HepG2 (cell line): Measurements from ENCODE around the gene CCDC195. TPM values are rescaled to one million over a fixed set of nuclear protein-coding genes. Genes with fewer than 3 reads are reported as not detected.

ENCODE experiments used
- ATAC-seq: fragments of 200-7000 bp; cut with Tn5 transposase; 3 replicates; pipeline ENCODE4 v1.9.1; 2020; ENCODE audit warnings: mild to moderate bottlenecking, moderate library complexity
- BruUV-seq: library from RNA; stranded (reverse); fragments of 400-500 nt; replicated peaks from 2 replicates; lab custom pipeline; 2021; lab: Mats Ljungman, UMichigan
- CTCF ChIA-PET: fragments of 300-600 bp; formaldehyde crosslinking; extraction: SDS; loops from one replicate; lab custom pipeline; 2021; ENCODE audit warnings: low total read pairs, inconsistent platforms, low intra/inter-chr PET ratio; lab: Yijun Ruan, JAX
- POLR2A ChIA-PET: fragments of 350-600 bp; sonication (Branson Sonifier 250); formaldehyde crosslinking; loops from one replicate; lab custom pipeline; 2020; ENCODE audit warnings: antibody characterized with exemption, inconsistent platforms; lab: Yijun Ruan, JAX
- DNase-seq: peaks from one replicate; pipeline ENCODE4 v3.0.0-alpha.2; 2015; ENCODE audit warnings: low spot score
- FAIRE-seq: peaks from 3 replicates; lab custom pipeline; 2011; peaks lifted over from hg19 to GRCh38; lab: Jason Lieb, UNC
- H2AFZ ChIP-seq: one replicate; pipeline ENCODE4 v1.6.1; 2011; ENCODE audit warnings: low read length, inconsistent platforms
- H3K27ac ChIP-seq: fragments of 300-600 bp; 3 replicates; pipeline ENCODE4 v1.8.0; 2011; ENCODE audit warnings: mixed run types, mild to moderate bottlenecking, mixed read lengths, low read length, inconsistent platforms; ENCODE audit not compliant: insufficient read depth; ENCODE audit errors: extremely low read length
- H3K27me3 ChIP-seq, 2 experiments: fragments of 200-600 bp in 1 of 2; 2 replicates in 1 of 2; 3 replicates in 1 of 2; pipeline versions ENCODE4 v1.6.0 to v1.8.0; 2011; ENCODE audit warnings: low read length in 2 of 2, mild to moderate bottlenecking in 2 of 2, moderate library complexity in 2 of 2, inconsistent platforms in 1 of 2; ENCODE audit not compliant: insufficient read depth in 2 of 2, control insufficient read depth in 1 of 2
- H3K36me3 ChIP-seq, 2 experiments: fragments of 200-600 bp in 1 of 2; replicated peaks in 1 of 2; 2 replicates in 1 of 2; 3 replicates in 1 of 2; pipeline versions ENCODE4 v1.5.1 to v1.8.0; 2011; ENCODE audit warnings: low read length in 2 of 2, inconsistent platforms in 1 of 2; ENCODE audit not compliant: insufficient read depth in 2 of 2, control insufficient read depth in 1 of 2
- H3K4me1 ChIP-seq: 2 replicates; pipeline ENCODE4 v1.5.1; 2012; ENCODE audit warnings: low read length, inconsistent platforms; ENCODE audit not compliant: insufficient read depth
- H3K4me2 ChIP-seq: 2 replicates; pipeline ENCODE4 v1.6.0; 2011; ENCODE audit warnings: low read depth, low read length, inconsistent platforms
- H3K4me3 ChIP-seq, 3 experiments: fragments of 200-600 bp in 1 of 3; sonication (generic), shearing (Covaris generic) in 1 of 3; replicated peaks in 1 of 3; 2 replicates each; pipeline ENCODE4 v1.5.1; 2011 to 2016; ENCODE audit warnings: low read length in 3 of 3, inconsistent platforms in 2 of 3, low read depth in 2 of 3, mild to moderate bottlenecking in 2 of 3, control low read depth in 1 of 3, mixed read lengths in 1 of 3; ENCODE audit not compliant: insufficient read depth in 1 of 3
- H3K79me2 ChIP-seq: one replicate; pipeline ENCODE4 v1.6.1; 2011; ENCODE audit warnings: low read length, inconsistent platforms; ENCODE audit not compliant: insufficient read depth
- H3K9ac ChIP-seq: 2 replicates; pipeline ENCODE4 v1.6.0; 2011; ENCODE audit warnings: mild to moderate bottlenecking, low read depth, low read length, inconsistent platforms; ENCODE audit not compliant: insufficient read depth
- H3K9me3 ChIP-seq: 2 replicates; pipeline ENCODE4 v1.5.1; 2012; ENCODE audit warnings: mild to moderate bottlenecking, low read length
- H4K20me1 ChIP-seq: 2 replicates; pipeline ENCODE4 v1.6.0; 2011; ENCODE audit warnings: inconsistent platforms, mild to moderate bottlenecking, low read length, moderate library complexity; ENCODE audit not compliant: insufficient read depth
- FOXJ3 ChIP-seq: sonication (generic); formaldehyde crosslinking; IDR thresholded peaks from 2 replicates; pipeline ENCODE4 v1.4.0; 2020; ENCODE audit warnings: missing genetic modification reagents, mild to moderate bottlenecking, borderline replicate concordance
- NR2F1 ChIP-seq, 2 experiments: fragments of 450-650 bp in 1 of 2; formaldehyde crosslinking in 1 of 2; IDR thresholded peaks; 2 replicates each; pipeline versions ENCODE4 v1.5.0 to v1.6.1; 2016 to 2020; ENCODE audit warnings: mild to moderate bottlenecking in 1 of 2, missing compliant biosample characterization in 1 of 2, missing genetic modification reagents in 1 of 2, moderate library complexity in 1 of 2
- SP5 ChIP-seq: IDR thresholded peaks from 2 replicates; pipeline ENCODE4 v1.6.1; 2016; ENCODE audit warnings: low read depth, borderline replicate concordance
- ZBTB1 ChIP-seq: sonication (generic); formaldehyde crosslinking; IDR thresholded peaks from 2 replicates; pipeline ENCODE4 v1.4.0; 2020; ENCODE audit warnings: missing genetic modification reagents, borderline replicate concordance
- ZBTB20 ChIP-seq: sonication (generic); formaldehyde crosslinking; IDR thresholded peaks from 2 replicates; pipeline ENCODE4 v1.8.1; 2023; ENCODE audit warnings: missing genetic modification reagents, low read depth, mild to moderate bottlenecking, borderline replicate concordance
- ZFAT ChIP-seq: sonication (generic); formaldehyde crosslinking; conservative IDR thresholded peaks from 2 replicates; pipeline ENCODE4 v1.8.1; 2023; ENCODE audit warnings: missing genetic modification reagents, inconsistent platforms
- ZFP36 ChIP-seq: fragments of 150-350 bp; IDR thresholded peaks from 2 replicates; pipeline ENCODE4 v1.6.1; 2018; ENCODE audit warnings: borderline replicate concordance, low read length, low read depth; ENCODE audit not compliant: partially characterized antibody
- ZMYM3 ChIP-seq: sonication (generic); formaldehyde crosslinking; IDR thresholded peaks from 2 replicates; pipeline ENCODE4 v1.5.1; 2020; ENCODE audit warnings: mild to moderate bottlenecking, missing genetic modification reagents
- ZNF17 ChIP-seq: sonication (generic); formaldehyde crosslinking; IDR thresholded peaks from 2 replicates; pipeline ENCODE4 v1.5.0; 2020; ENCODE audit warnings: mild to moderate bottlenecking, missing genetic modification reagents
- ZNF441 ChIP-seq: sonication (generic); formaldehyde crosslinking; IDR thresholded peaks from 2 replicates; pipeline ENCODE4 v1.7.0; 2021; ENCODE audit warnings: missing genetic modification reagents, borderline replicate concordance
- ZNF749 ChIP-seq: sonication (generic); formaldehyde crosslinking; IDR thresholded peaks from 2 replicates; pipeline ENCODE4 v1.8.0; 2022; ENCODE audit warnings: mild to moderate bottlenecking, missing genetic modification reagents, moderate library complexity, borderline replicate concordance
- ZNF788 ChIP-seq: sonication (generic); formaldehyde crosslinking; IDR thresholded peaks from 2 replicates; pipeline ENCODE4 v1.5.0; 2020; ENCODE audit warnings: mild to moderate bottlenecking, missing genetic modification reagents, borderline replicate concordance
- WGBS: methylation state at CpG from one replicate; pipeline ENCODE4 v1.1.6; 2017; ENCODE audit warnings: low lambda C conversion rate; 5-methylcytosine and 5-hydroxymethylcytosine counted together
- in situ Hi-C: cut with HindIII; loops from 2 replicates; pipeline ENCODE4 v1.10.0; 2017; ENCODE audit warnings: low pct_unique_long_range_greater_than_20kb; ENCODE audit not compliant: extremely low pct_ligation_motif_present
- intact Hi-C: fragments of 100-400 bp; cut with micrococcal nuclease; formaldehyde crosslinking; loops from one replicate; pipeline ENCODE4 v1.10.0; 2022; ENCODE audit not compliant: unreplicated experiment
- polyA plus RNA-seq, 8 experiments: library from polyadenylated mRNA; depleted of rRNA in 3 of 8; stranded (reverse) in 7 of 8; unstranded in 1 of 8; fragments of >200 nt; fragmentation: Illumina TruSeq in 4 of 8; extraction: Trizol in 4 of 8; gene quantifications; 2 replicates each; pipeline versions ENCODE4 v1.2.1 to v1.2.3, GENCODE V29; 2011 to 2016; ENCODE audit warnings: low read depth in 4 of 8, missing spikeins in 1 of 8, mixed read lengths in 1 of 8; ENCODE audit not compliant: insufficient read depth in 1 of 8
- total RNA-seq, 5 experiments: library from RNA; depleted of rRNA; stranded (reverse); fragments of >200 nt; fragmentation: Illumina TruSeq; extraction: Trizol; gene quantifications; 2 replicates each; pipeline ENCODE4 v1.2.3, GENCODE V29; 2016; ENCODE audit warnings: low read depth in 1 of 5
- TF ChIP-seq, protein P1 (sequence below): IDR thresholded peaks from 2 replicates; pipeline ENCODE4 v1.6.1; 2016
- TF ChIP-seq, protein P2 (sequence below): sonication (generic); formaldehyde crosslinking; IDR thresholded peaks from 2 replicates; pipeline ENCODE4 v1.4.0; 2020; ENCODE audit warnings: missing genetic modification reagents, mild to moderate bottlenecking, borderline replicate concordance
- TF ChIP-seq, protein P3 (sequence below): sonication (generic); formaldehyde crosslinking; conservative IDR thresholded peaks from 2 replicates; pipeline ENCODE4 v1.8.0; 2022; ENCODE audit warnings: missing genetic modification reagents
- TF ChIP-seq, protein P4 (sequence below): sonication (generic); formaldehyde crosslinking; IDR thresholded peaks from 2 replicates; pipeline ENCODE4 v1.5.0; 2020; ENCODE audit warnings: missing genetic modification reagents, mild to moderate bottlenecking, borderline replicate concordance

The CCDC195 gene
- total and polyA plus RNA-seq, 2 of the 13 experiments (the other 11 are each of a cell fraction or from before 2014, with no cell fraction given): not detected

DNA sequence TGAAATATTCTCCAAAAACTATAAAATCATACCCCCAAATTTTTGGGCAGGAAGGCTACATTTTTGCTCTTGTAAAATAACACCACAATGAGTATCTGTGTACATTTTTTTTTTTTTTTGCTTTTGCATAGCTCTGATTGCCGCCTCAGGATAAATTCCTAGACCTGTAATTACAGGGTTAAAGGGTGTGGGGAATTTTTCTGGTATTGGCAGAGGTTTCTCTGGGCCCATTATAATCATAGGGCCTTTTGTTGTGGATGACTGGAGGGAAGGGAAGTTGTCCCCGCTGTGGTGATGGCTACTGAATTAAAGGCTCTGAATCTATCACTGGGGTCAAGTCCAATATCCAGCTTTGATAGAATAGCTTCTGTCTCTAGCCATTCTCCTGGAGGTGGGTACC lies 26.6 kb downstream of the CCDC195 start:
- Histone ChIP-seq H3K9me3 (no peaks in the 10 kb centered on the region), H3K27ac (no peak overlapping the region), H3K4me2 (no peak overlapping the region), H3K9ac (no peak overlapping the region), H2AFZ (no peak overlapping the region), H4K20me1 (no peaks in the 10 kb centered on the region), H3K4me3 (no peak overlapping the region), H3K27me3 (no peaks in the 10 kb centered on the region), H3K4me1 (no peaks in the 10 kb centered on the region), H3K36me3 (no peaks in the 10 kb centered on the region), H3K79me2 (no peaks in the 10 kb centered on the region)
- no peak for DNase-seq
- BruUV-seq: no TSS peak
- ChIA-PET POLR2A (no interaction called here), CTCF (no interaction called here)
- 11% methylated on average over 2 of the region's 2 CpGs for WGBS
- ATAC-seq: no peak
- in situ Hi-C loops: no loop called here
- FAIRE-seq: no peak
- intact Hi-C loops: no loop called here
- TF ChIP-seq ZNF441 (no peak), ZBTB20 (no peak), ZNF17 (CRISPR knock-in tag) (no peak), SP5 (CRISPR knock-in tag) (no peak), ZBTB1 (CRISPR knock-in tag) (no peak), ZFAT (no peak), NR2F1 (CRISPR knock-in tag; IDR thresholded peaks at IDR 0.05) (no peak), ZNF749 (CRISPR knock-in tag) (no peak), FOXJ3 (CRISPR knock-in tag) (no peak), ZMYM3 (CRISPR knock-in tag) (no peak), ZFP36 (no peak), ZNF788 (no peak)
- TF ChIP-seq, protein P1, sequence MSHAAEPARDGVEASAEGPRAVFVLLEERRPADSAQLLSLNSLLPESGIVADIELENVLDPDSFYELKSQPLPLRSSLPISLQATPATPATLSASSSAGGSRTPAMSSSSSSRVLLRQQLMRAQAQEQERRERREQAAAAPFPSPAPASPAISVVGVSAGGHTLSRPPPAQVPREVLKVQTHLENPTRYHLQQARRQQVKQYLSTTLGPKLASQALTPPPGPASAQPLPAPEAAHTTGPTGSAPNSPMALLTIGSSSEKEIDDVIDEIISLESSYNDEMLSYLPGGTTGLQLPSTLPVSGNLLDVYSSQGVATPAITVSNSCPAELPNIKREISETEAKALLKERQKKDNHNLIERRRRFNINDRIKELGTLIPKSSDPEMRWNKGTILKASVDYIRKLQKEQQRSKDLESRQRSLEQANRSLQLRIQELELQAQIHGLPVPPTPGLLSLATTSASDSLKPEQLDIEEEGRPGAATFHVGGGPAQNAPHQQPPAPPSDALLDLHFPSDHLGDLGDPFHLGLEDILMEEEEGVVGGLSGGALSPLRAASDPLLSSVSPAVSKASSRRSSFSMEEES (CRISPR knock-in tag): no peak
- TF ChIP-seq, protein P2, sequence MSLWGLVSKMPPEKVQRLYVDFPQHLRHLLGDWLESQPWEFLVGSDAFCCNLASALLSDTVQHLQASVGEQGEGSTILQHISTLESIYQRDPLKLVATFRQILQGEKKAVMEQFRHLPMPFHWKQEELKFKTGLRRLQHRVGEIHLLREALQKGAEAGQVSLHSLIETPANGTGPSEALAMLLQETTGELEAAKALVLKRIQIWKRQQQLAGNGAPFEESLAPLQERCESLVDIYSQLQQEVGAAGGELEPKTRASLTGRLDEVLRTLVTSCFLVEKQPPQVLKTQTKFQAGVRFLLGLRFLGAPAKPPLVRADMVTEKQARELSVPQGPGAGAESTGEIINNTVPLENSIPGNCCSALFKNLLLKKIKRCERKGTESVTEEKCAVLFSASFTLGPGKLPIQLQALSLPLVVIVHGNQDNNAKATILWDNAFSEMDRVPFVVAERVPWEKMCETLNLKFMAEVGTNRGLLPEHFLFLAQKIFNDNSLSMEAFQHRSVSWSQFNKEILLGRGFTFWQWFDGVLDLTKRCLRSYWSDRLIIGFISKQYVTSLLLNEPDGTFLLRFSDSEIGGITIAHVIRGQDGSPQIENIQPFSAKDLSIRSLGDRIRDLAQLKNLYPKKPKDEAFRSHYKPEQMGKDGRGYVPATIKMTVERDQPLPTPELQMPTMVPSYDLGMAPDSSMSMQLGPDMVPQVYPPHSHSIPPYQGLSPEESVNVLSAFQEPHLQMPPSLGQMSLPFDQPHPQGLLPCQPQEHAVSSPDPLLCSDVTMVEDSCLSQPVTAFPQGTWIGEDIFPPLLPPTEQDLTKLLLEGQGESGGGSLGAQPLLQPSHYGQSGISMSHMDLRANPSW: no peak
- TF ChIP-seq, protein P3, sequence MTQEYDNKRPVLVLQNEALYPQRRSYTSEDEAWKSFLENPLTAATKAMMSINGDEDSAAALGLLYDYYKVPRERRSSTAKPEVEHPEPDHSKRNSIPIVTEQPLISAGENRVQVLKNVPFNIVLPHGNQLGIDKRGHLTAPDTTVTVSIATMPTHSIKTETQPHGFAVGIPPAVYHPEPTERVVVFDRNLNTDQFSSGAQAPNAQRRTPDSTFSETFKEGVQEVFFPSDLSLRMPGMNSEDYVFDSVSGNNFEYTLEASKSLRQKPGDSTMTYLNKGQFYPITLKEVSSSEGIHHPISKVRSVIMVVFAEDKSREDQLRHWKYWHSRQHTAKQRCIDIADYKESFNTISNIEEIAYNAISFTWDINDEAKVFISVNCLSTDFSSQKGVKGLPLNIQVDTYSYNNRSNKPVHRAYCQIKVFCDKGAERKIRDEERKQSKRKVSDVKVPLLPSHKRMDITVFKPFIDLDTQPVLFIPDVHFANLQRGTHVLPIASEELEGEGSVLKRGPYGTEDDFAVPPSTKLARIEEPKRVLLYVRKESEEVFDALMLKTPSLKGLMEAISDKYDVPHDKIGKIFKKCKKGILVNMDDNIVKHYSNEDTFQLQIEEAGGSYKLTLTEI (CRISPR knock-in tag): no peak
- TF ChIP-seq, protein P4, sequence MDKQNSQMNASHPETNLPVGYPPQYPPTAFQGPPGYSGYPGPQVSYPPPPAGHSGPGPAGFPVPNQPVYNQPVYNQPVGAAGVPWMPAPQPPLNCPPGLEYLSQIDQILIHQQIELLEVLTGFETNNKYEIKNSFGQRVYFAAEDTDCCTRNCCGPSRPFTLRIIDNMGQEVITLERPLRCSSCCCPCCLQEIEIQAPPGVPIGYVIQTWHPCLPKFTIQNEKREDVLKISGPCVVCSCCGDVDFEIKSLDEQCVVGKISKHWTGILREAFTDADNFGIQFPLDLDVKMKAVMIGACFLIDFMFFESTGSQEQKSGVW (CRISPR knock-in tag): no peak
